Measurements from ENCODE around the gene EIPR1.
"Not testable (repeated sequence)": the region's sequence is repeated elsewhere in the genome, so short reads cannot be mapped to it uniquely, and the experiment has no call there.

The EIPR1 gene

GRCh38 chr2:3187467-3187866 is 190.2 kb downstream of the EIPR1 start:
- DNase-seq: no peak

DNA sequence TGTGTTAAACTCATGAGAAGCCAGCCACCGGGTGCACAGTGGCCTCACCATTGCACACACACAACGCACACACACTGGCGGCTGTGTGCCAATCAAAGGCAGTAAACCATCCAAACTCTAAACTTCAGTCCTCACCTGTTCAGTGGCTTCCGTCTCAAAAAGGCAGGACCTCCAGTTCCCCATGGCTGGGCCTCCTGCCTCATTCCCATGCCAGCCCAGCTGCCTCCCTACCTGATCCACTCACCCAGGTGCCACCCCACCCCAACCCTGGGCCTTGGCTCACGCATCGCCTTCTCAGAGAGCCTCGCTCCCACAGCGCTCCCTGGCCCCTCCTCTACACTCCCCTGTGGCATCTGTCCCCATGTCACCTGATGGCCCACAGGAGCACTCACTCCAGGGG is 190.9 kb downstream of the EIPR1 start:
- no peak for DNase-seq

DNA sequence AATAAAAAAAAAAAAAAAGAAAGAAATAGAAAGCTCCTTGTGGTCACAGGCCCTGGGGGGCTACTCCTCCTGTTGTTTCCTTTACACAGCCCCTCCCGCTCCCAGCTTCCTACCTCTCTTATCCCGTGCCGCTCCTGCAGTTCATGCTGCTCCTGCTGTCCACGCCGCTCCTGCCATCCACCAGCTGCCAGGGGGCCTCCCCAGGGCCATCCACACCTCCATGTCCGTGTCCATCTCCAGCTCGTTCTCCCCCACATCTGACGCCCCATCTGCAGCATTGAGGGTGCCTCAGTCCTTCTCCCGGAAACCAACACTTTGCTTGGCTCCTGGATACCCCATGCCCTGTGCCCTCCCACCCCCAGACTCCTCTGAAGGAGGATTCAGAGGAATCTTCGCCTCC is 191.7 kb downstream of the EIPR1 start:
- DNase-seq: no peak

DNA sequence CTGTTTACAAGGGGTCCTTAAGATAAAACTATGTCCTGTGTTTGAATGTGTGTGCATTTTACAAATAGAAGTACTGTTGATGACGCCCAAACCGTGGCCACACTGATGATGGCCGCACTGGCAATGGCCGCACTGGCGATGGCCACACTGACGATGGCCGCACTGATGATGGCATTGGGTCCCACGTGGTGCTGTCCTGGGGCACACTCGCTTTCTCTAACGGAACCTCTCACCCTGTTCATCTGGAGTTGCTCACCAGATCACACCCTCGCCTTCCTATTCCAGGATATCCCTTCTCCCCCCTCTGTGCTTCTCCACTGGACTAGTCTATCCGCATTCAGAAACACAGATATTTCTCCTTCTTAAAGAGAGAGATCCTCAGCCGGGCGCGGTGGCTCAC is 192.4 kb downstream of the EIPR1 start:
- no peak for DNase-seq

DNA sequence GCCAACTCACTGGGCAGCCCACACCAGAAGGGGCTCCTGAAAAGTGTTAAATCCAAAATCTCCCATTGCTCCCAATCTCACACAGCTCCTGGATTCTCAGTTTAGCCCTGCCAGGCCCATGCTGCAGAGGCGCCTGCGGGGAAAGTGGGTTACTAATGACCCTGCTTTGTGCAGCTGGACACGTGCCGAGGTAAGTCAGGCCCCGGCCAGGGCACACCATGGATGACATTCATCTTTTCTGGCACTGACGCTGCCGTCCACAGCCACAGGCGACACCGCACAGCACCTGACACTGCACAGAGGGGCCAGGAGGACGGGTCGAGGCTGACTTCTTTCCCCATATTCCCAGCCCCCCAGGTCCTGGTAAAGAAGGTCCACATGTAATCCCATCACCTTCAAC is 193.5 kb downstream of the EIPR1 start:
- no peak for DNase-seq

DNA sequence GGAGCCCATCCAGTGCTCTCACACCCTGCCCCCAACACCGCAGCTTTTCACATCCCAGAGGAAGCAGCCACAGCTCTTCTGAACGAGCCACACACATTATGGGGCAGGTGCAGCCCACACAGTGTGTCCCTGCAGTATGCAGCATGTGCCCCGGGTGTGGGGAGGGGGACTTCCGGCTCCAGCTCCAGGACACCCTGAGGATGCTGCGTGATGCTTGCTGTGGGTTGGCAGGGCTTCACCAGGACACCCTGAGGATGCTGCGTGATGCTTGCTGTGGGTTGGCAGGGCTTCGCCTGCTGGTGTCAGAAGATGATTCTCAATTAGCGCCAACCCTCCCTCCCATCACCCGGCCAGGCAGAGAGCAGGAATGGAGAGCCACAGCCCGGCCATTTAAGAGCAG is 193.9 kb downstream of the EIPR1 start:
- no peak for DNase-seq

DNA sequence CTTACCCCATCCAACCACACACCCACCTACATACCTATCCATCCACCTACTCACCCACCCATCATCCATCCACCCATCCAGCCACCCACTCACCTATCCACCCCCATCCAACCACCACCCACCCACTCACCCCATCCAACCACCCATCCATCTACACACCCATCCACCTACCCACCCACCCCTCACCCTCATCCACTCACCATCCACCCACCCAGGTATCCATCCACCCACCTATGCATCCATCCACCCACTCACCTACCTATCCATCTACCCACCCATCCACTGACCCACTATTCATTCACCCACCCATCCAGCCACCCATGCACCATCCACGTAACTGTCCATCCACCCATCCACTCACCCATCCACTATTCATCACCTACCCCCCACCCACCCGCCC is 194.8 kb downstream of the EIPR1 start:
- no peak for DNase-seq

GRCh38 chr2:3181416-3182010 is 196.1 kb downstream of the EIPR1 start:
- DNase-seq: no peak

DNA sequence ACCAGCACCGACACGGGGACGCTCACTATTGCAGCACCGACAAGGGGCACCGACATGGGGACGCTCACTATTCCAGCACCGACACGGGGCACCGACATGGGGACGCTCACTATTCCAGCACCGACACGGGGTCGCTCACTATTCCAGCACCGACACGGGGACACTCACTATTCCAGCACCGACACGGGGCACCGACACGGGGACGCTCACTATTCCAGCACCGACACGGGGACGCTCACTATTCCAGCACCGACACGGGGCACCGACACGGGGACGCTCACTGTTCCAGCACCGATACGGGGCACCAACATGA is 196.8 kb downstream of the EIPR1 start:
- not testable (repeated sequence) for DNase-seq

DNA sequence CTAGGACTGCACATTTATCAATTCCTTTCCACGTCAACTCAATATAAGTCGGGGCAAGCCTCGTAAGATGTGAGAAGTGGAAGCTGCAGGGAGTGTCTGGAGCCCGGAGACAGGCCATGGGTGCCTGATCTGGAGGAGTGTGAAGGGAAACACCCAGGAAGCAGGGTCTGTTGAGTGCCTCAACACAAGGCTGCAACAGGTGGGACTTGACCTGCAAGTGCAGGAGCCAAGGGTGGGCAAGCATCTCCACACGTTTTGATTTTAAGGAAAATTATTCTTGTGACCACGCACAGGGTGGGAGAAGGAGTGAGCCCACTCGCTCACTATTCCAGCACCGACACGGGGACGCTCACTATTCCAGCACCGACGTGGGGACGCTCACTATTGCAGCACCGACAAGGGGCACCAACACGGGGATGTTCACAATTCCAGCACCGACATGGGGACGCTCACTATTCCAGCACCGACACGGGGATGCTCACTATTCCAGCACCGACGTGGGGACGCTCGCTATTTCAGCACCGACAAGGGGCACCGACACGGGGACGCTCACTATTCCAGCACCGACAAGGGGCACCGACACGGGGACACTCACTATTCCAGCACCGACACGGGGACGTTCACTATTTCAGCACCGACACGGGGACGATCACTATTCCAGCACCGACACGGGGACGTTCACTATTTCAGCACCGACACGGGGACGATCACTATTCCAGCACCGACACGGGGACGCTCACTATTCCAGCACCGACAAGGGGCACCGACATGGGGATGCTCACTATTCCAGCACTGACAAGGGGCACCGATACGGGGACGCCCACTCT is 197.3 kb downstream of the EIPR1 start:
- DNase-seq: no peak

DNA sequence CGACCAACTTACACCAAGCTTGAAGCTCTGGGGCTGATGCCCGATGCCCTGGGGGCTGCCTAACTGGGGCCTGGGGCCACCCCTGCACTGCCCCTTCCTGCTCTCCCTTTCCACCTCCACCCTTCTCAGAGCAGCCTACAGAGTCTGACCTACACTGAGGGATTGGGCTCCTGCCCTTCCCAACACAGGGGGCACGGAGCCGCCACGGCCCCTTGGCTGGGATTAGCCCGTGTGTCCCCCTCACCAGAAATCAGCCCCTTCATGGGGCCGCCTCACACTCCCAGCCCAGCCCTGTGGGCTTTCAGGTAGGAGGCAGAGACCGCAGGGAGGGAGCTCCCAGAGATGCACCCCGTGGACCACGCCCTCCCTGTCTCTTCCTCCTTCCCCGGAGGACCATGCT is 198.0 kb downstream of the EIPR1 start:
- no peak for DNase-seq

- DNase-seq: no peak
These were observed 198.4 kb downstream of the EIPR1 start for GRCh38 chr2:3179208-3179607.

DNA sequence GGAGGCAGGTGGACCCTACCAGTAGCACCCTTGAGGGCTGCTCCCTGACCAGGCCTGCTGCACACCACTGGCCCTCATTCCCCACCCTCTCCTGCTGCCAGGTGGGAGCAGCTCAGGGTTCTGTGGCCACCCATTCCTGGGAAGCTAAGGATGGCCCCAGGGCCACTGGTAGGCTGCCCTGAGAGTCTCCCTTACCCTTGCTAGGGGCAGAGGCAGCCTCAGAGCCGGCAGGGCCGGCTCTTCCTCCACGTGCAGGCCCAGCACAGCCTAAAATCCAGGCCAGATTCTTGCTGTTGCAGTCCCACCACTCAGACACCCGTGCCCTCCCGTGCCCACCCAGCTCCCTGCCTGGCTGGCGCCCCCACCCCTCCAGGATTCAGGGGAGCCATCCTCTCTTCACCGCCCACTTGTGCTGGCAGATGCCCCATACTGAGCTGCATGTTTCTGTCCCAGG is 199.0 kb downstream of the EIPR1 start:
- no peak for DNase-seq

GRCh38 chr2:3177891-3178577 is 199.6 kb downstream of the EIPR1 start:
- DNase-seq: no peak

GRCh38 chr2:3176869-3177255 is 200.8 kb downstream of the EIPR1 start:
- no peak for DNase-seq

GRCh38 chr2:3176071-3176868 is 201.3 kb downstream of the EIPR1 start:
- DNase-seq: no peak

- no peak for DNase-seq
These were observed 202.1 kb downstream of the EIPR1 start for GRCh38 chr2:3175568-3175955.

- DNase-seq: no peak
These were observed 202.7 kb downstream of the EIPR1 start for GRCh38 chr2:3174626-3175567.

- DNase-seq: no peak
These were observed 204.6 kb downstream of the EIPR1 start for GRCh38 chr2:3173031-3173430.

GRCh38 chr2:3172265-3172935 is 205.2 kb downstream of the EIPR1 start:
- DNase-seq: no peak

DNA sequence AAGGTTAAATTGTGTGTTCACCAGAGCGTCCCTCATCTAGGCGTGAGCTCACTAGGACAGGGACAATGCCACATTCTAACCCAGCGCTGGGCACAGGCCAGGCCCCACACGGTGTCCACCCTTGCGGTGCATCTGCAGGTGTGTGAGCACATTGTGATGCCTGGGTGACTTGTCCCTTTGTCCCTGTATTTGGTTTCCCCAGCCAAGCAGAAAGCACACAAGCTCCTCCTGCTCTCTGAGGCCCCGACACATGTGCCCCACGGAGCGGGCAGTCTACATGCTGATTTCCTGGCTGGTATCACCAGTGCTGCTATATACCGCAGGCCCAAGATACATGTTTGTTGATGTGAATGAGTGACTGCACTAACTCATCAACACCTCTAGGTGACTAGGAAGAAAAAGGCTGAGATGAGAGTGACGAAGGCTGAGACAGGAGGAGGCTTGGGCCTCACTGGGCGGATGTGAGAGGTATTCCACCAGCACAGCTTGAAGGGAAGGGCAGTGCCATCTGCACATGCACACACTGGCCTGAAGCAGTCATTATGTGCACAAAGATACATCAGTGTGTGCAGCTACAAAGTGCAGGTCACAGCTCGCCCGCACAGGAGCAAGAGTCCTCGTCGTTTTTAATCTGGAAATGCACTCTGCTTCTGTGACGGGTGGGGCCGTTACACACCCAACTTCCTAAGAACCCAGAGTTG is 205.9 kb downstream of the EIPR1 start:
- DNase-seq: no peak
